Peyer's patch (tissue), 4 donors: Measurements from ENCODE around the gene SWT1. TPM values are rescaled to one million over a fixed set of nuclear protein-coding genes. Genes with fewer than 3 reads are reported as not detected.

Experiments used
- DNase-seq, 3 donors: peaks; one replicate each; pipeline ENCODE4 v3.0.0-alpha.2; 2017 to 2019
- H3K27ac ChIP-seq, 4 donors: fragments of 200-600 bp; sonication (generic); one replicate each; pipeline ENCODE4 v1.5.1; 2016 to 2019
- H3K27me3 ChIP-seq, 2 donors: fragments of 200-600 bp; sonication (generic); one replicate each; pipeline ENCODE4 v1.5.1; 2019
- H3K36me3 ChIP-seq, 3 donors: fragments of 200-600 bp; sonication (generic); one replicate each; pipeline ENCODE4 v1.5.1; 2016 to 2019
- H3K4me1 ChIP-seq, 4 donors: fragments of 200-600 bp; sonication (generic); one replicate each; pipeline ENCODE4 v1.5.1; 2016 to 2019
- H3K4me3 ChIP-seq, 4 donors: fragments of 200-600 bp; sonication (generic); 1 replicate in 3 of 4; 2 replicates in 1 of 4; pipeline ENCODE4 v1.5.1; 2016 to 2019; ENCODE audit warnings: mild to moderate bottlenecking in 1 of 4
- H3K9me3 ChIP-seq, 4 donors: fragments of 200-600 bp; sonication (generic); one replicate each; pipeline ENCODE4 v1.5.1; 2016 to 2019; ENCODE audit warnings: mild to moderate bottlenecking in 1 of 4
- CTCF ChIP-seq, 6 experiments: fragments of 450-650 bp in 4 of 6; fragments of 200-600 bp in 2 of 6; sonication (generic) in 1 of 6; IDR thresholded peaks; one replicate each; pipeline ENCODE4 v1.5.1; 2017 to 2019; ENCODE audit warnings: antibody characterized with exemption in 6 of 6, mild to moderate bottlenecking in 3 of 6, moderate library complexity in 1 of 6
- POLR2A ChIP-seq, 2 donors: fragments of 450-650 bp; IDR thresholded peaks; one replicate each; pipeline ENCODE4 v1.5.1; 2017; ENCODE audit warnings: antibody characterized with exemption in 2 of 2, mild to moderate bottlenecking in 2 of 2, moderate library complexity in 2 of 2
- total RNA-seq, 4 donors: library from RNA; depleted of rRNA; stranded (reverse); fragments of >200 nt; gene quantifications; one replicate each; pipeline ENCODE4 v1.1.0, GENCODE V29; 2016

The SWT1 gene
- total RNA-seq, 4 donors from 2014 or later: 6.0 to 21.5 (median 8.6) TPM

DNA sequence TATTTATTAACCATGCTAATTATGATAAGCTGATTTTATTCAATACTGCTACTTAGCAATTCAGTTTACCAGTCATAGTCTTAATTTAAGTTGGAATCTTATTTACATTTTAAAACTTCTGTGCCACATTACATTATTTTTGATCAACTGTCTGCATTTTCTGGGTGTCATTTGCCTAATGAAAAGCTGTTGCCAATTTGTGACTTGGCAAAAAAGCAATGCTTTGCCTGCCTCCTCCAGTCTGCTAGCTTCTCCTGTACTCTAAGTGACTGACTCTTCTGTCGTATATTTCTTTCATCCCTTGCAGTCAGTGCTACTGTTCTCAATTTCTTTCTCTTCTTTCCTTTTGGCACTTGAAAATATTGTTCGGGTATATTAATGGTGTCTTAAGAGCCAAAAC is 165.7 kb downstream of the SWT1 start:
- TF ChIP-seq POLR2A (IDR thresholded peaks at IDR 0.05) (no peak), CTCF (IDR thresholded peaks at IDR 0.05) (no peak)
- no peak for DNase-seq
- no peaks in the 10 kb centered on the region for H3K27me3 ChIP-seq

GRCh38 chr1:185324118-185324517 is 167.2 kb downstream of the SWT1 start:
- TF ChIP-seq POLR2A (IDR thresholded peaks at IDR 0.05): no peak
- no peak for TF ChIP-seq CTCF (IDR thresholded peaks at IDR 0.05)
- H3K9me3 ChIP-seq: no peaks in the 10 kb centered on the region
- peaks cover 0 to under 1% (median 0%) of the 10 kb centered on the region in 4 donors for H3K4me1 ChIP-seq
- no peak overlapping the region for H3K27ac ChIP-seq
- DNase-seq: no peak
- H3K36me3 ChIP-seq: no peaks in the 10 kb centered on the region
- H3K4me3 ChIP-seq: no peak overlapping the region
- no peaks in the 10 kb centered on the region for H3K27me3 ChIP-seq

More for the DNA sequence above, 165.7 kb downstream of the SWT1 start:
- Histone ChIP-seq H3K36me3 (no peaks in the 10 kb centered on the region), H3K4me1 (peaks cover 0 to 12% (median 0%) of the 10 kb centered on the region in 4 donors), H3K9me3 (no peaks in the 10 kb centered on the region), H3K4me3 (no peak overlapping the region), H3K27ac (no peak overlapping the region)

DNA sequence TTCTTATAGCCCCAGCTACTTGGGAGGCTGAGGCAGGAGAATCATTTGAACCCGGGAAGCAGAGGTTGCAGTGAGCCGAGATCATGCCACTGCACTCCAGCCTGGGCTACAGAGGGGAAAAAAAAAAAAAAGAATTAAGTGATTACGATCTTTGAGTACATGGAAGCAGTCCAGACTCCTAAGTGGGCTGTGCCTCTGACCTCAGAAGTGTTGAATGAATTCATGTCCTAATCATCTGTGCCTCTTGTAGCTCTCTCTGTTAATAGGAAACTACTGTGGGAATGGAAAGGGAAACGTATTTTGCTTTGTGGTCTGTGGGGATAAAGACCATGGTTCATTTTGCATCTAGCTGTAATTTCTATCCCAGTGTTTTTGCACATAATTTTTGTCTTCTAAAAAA is 168.4 kb downstream of the SWT1 start:
- Histone ChIP-seq H3K4me3 (no peak overlapping the region), H3K36me3 (no peaks in the 10 kb centered on the region), H3K27ac (no peak overlapping the region), H3K4me1 (no peaks in the 10 kb centered on the region), H3K9me3 (no peaks in the 10 kb centered on the region), H3K27me3 (no peaks in the 10 kb centered on the region)
- DNase-seq: no peak
- TF ChIP-seq POLR2A (IDR thresholded peaks at IDR 0.05) (no peak), CTCF (IDR thresholded peaks at IDR 0.05) (no peak)

GRCh38 chr1:185328255-185328654 is 171.3 kb downstream of the SWT1 start:
- Histone ChIP-seq H3K27me3 (no peaks in the 10 kb centered on the region), H3K9me3 (no peaks in the 10 kb centered on the region), H3K27ac (no peak overlapping the region), H3K4me3 (no peak overlapping the region), H3K4me1 (no peaks in the 10 kb centered on the region), H3K36me3 (no peaks in the 10 kb centered on the region)
- DNase-seq: no peak
- TF ChIP-seq CTCF (IDR thresholded peaks at IDR 0.05) (no peak), POLR2A (IDR thresholded peaks at IDR 0.05) (no peak)

GRCh38 chr1:185334182-185334581 is 177.2 kb downstream of the SWT1 start:
- Histone ChIP-seq H3K36me3 (no peaks in the 10 kb centered on the region), H3K9me3 (no peaks in the 10 kb centered on the region), H3K4me1 (no peaks in the 10 kb centered on the region), H3K4me3 (no peak overlapping the region), H3K27me3 (no peaks in the 10 kb centered on the region), H3K27ac (no peak overlapping the region)
- TF ChIP-seq CTCF (IDR thresholded peaks at IDR 0.05) (no peak), POLR2A (IDR thresholded peaks at IDR 0.05) (no peak)
- DNase-seq: no peak

GRCh38 chr1:185337246-185337645 is 180.3 kb downstream of the SWT1 start:
- H3K36me3 ChIP-seq: no peaks in the 10 kb centered on the region
- no peak for TF ChIP-seq POLR2A (IDR thresholded peaks at IDR 0.05)
- TF ChIP-seq CTCF (IDR thresholded peaks at IDR 0.05): no peak
- no peak overlapping the region for H3K27ac ChIP-seq
- DNase-seq: no peak
- peaks cover 0 to 8% (median 2%) of the 10 kb centered on the region in 4 donors for H3K4me1 ChIP-seq
- no peak overlapping the region for H3K4me3 ChIP-seq
- no peaks in the 10 kb centered on the region for H3K27me3 ChIP-seq
- no peaks in the 10 kb centered on the region for H3K9me3 ChIP-seq
